HepG2 (cell line): ENCODE data around the gene GSC2. TPM values are rescaled to one million over a fixed set of nuclear protein-coding genes. Genes with fewer than 3 reads are reported as not detected.

Experiments used
- ATAC-seq: fragments of 200-7000 bp; cut with Tn5 transposase; 3 replicates; pipeline ENCODE4 v1.9.1; 2020; ENCODE audit warnings: mild to moderate bottlenecking, moderate library complexity
- BruUV-seq: library from RNA; stranded (reverse); fragments of 400-500 nt; replicated peaks from 2 replicates; lab custom pipeline; 2021; lab: Mats Ljungman, UMichigan
- CTCF ChIA-PET: fragments of 300-600 bp; formaldehyde crosslinking; extraction: SDS; loops from one replicate; lab custom pipeline; 2021; ENCODE audit warnings: low total read pairs, inconsistent platforms, low intra/inter-chr PET ratio; lab: Yijun Ruan, JAX
- POLR2A ChIA-PET: fragments of 350-600 bp; sonication (Branson Sonifier 250); formaldehyde crosslinking; loops from one replicate; lab custom pipeline; 2020; ENCODE audit warnings: antibody characterized with exemption, inconsistent platforms; lab: Yijun Ruan, JAX
- DNase-seq: peaks from one replicate; pipeline ENCODE4 v3.0.0-alpha.2; 2015; ENCODE audit warnings: low spot score
- FAIRE-seq: peaks from 3 replicates; lab custom pipeline; 2011; peaks lifted over from hg19 to GRCh38; lab: Jason Lieb, UNC
- H2AFZ ChIP-seq: one replicate; pipeline ENCODE4 v1.6.1; 2011; ENCODE audit warnings: low read length, inconsistent platforms
- H3K27ac ChIP-seq: fragments of 300-600 bp; 3 replicates; pipeline ENCODE4 v1.8.0; 2011; ENCODE audit warnings: mixed run types, mild to moderate bottlenecking, mixed read lengths, low read length, inconsistent platforms; ENCODE audit not compliant: insufficient read depth; ENCODE audit errors: extremely low read length
- H3K27me3 ChIP-seq, 2 experiments: fragments of 200-600 bp in 1 of 2; 2 replicates in 1 of 2; 3 replicates in 1 of 2; pipeline versions ENCODE4 v1.6.0 to v1.8.0; 2011; ENCODE audit warnings: low read length in 2 of 2, mild to moderate bottlenecking in 2 of 2, moderate library complexity in 2 of 2, inconsistent platforms in 1 of 2; ENCODE audit not compliant: insufficient read depth in 2 of 2, control insufficient read depth in 1 of 2
- H3K36me3 ChIP-seq, 2 experiments: fragments of 200-600 bp in 1 of 2; replicated peaks in 1 of 2; 2 replicates in 1 of 2; 3 replicates in 1 of 2; pipeline versions ENCODE4 v1.5.1 to v1.8.0; 2011; ENCODE audit warnings: low read length in 2 of 2, inconsistent platforms in 1 of 2; ENCODE audit not compliant: insufficient read depth in 2 of 2, control insufficient read depth in 1 of 2
- H3K4me1 ChIP-seq: 2 replicates; pipeline ENCODE4 v1.5.1; 2012; ENCODE audit warnings: low read length, inconsistent platforms; ENCODE audit not compliant: insufficient read depth
- H3K4me2 ChIP-seq: 2 replicates; pipeline ENCODE4 v1.6.0; 2011; ENCODE audit warnings: low read depth, low read length, inconsistent platforms
- H3K4me3 ChIP-seq, 3 experiments: fragments of 200-600 bp in 1 of 3; sonication (generic), shearing (Covaris generic) in 1 of 3; replicated peaks in 1 of 3; 2 replicates each; pipeline ENCODE4 v1.5.1; 2011 to 2016; ENCODE audit warnings: low read length in 3 of 3, inconsistent platforms in 2 of 3, low read depth in 2 of 3, mild to moderate bottlenecking in 2 of 3, control low read depth in 1 of 3, mixed read lengths in 1 of 3; ENCODE audit not compliant: insufficient read depth in 1 of 3
- H3K79me2 ChIP-seq: one replicate; pipeline ENCODE4 v1.6.1; 2011; ENCODE audit warnings: low read length, inconsistent platforms; ENCODE audit not compliant: insufficient read depth
- H3K9ac ChIP-seq: 2 replicates; pipeline ENCODE4 v1.6.0; 2011; ENCODE audit warnings: mild to moderate bottlenecking, low read depth, low read length, inconsistent platforms; ENCODE audit not compliant: insufficient read depth
- H3K9me3 ChIP-seq: 2 replicates; pipeline ENCODE4 v1.5.1; 2012; ENCODE audit warnings: mild to moderate bottlenecking, low read length
- H4K20me1 ChIP-seq: 2 replicates; pipeline ENCODE4 v1.6.0; 2011; ENCODE audit warnings: inconsistent platforms, mild to moderate bottlenecking, low read length, moderate library complexity; ENCODE audit not compliant: insufficient read depth
- ARID2 ChIP-seq: sonication (generic); formaldehyde crosslinking; IDR thresholded peaks from 2 replicates; pipeline ENCODE4 v1.8.1; 2022; ENCODE audit warnings: mild to moderate bottlenecking, missing genetic modification reagents, borderline replicate concordance
- CEBPB ChIP-seq: IDR thresholded peaks from 2 replicates; pipeline ENCODE4 v1.6.1; 2011; ENCODE audit warnings: low read depth, low read length, improper control_type of control experiment, borderline replicate concordance
- HNRNPK ChIP-seq: fragments of 200-400 bp; formaldehyde crosslinking; IDR thresholded peaks from 2 replicates; pipeline ENCODE4 v1.6.1; 2018; ENCODE audit warnings: low read length, low read depth, moderate library complexity, mild to moderate bottlenecking; ENCODE audit not compliant: poor library complexity, severe bottlenecking
- KLF16 ChIP-seq, 2 experiments: sonication (generic) in 1 of 2; formaldehyde crosslinking in 1 of 2; IDR thresholded peaks; 2 replicates each; pipeline versions ENCODE4 v1.6.1 to v1.8.0; 2016 to 2023; ENCODE audit warnings: missing genetic modification reagents in 2 of 2, missing compliant biosample characterization in 1 of 2
- SMAD9 ChIP-seq: sonication (generic); formaldehyde crosslinking; IDR thresholded peaks from 2 replicates; pipeline ENCODE4 v1.5.1; 2020; ENCODE audit warnings: mild to moderate bottlenecking, missing genetic modification reagents
- ZC3H13 ChIP-seq: sonication (generic); formaldehyde crosslinking; IDR thresholded peaks from 2 replicates; pipeline ENCODE4 v1.8.1; 2023; ENCODE audit warnings: mild to moderate bottlenecking, missing genetic modification reagents, moderate library complexity
- ZNF446 ChIP-seq: sonication (generic); formaldehyde crosslinking; IDR thresholded peaks from 2 replicates; pipeline ENCODE4 v1.5.0; 2020; ENCODE audit warnings: mild to moderate bottlenecking, missing genetic modification reagents
- ZNF558 ChIP-seq: sonication (generic); formaldehyde crosslinking; IDR thresholded peaks from 2 replicates; pipeline ENCODE4 v1.9.0; 2022; ENCODE audit warnings: mild to moderate bottlenecking, missing genetic modification reagents, borderline replicate concordance
- ZNF598 ChIP-seq: sonication (generic); formaldehyde crosslinking; IDR thresholded peaks from 2 replicates; pipeline ENCODE4 v1.5.1; 2020; ENCODE audit warnings: mild to moderate bottlenecking, missing genetic modification reagents, borderline replicate concordance
- WGBS: methylation state at CpG from one replicate; pipeline ENCODE4 v1.1.6; 2017; ENCODE audit warnings: low lambda C conversion rate; 5-methylcytosine and 5-hydroxymethylcytosine counted together
- in situ Hi-C: cut with HindIII; loops from 2 replicates; pipeline ENCODE4 v1.10.0; 2017; ENCODE audit warnings: low pct_unique_long_range_greater_than_20kb; ENCODE audit not compliant: extremely low pct_ligation_motif_present
- intact Hi-C: fragments of 100-400 bp; cut with micrococcal nuclease; formaldehyde crosslinking; loops from one replicate; pipeline ENCODE4 v1.10.0; 2022; ENCODE audit not compliant: unreplicated experiment
- polyA plus RNA-seq, 8 experiments: library from polyadenylated mRNA; depleted of rRNA in 3 of 8; stranded (reverse) in 7 of 8; unstranded in 1 of 8; fragments of >200 nt; fragmentation: Illumina TruSeq in 4 of 8; extraction: Trizol in 4 of 8; gene quantifications; 2 replicates each; pipeline versions ENCODE4 v1.2.1 to v1.2.3, GENCODE V29; 2011 to 2016; ENCODE audit warnings: low read depth in 4 of 8, missing spikeins in 1 of 8, mixed read lengths in 1 of 8; ENCODE audit not compliant: insufficient read depth in 1 of 8
- total RNA-seq, 5 experiments: library from RNA; depleted of rRNA; stranded (reverse); fragments of >200 nt; fragmentation: Illumina TruSeq; extraction: Trizol; gene quantifications; 2 replicates each; pipeline ENCODE4 v1.2.3, GENCODE V29; 2016; ENCODE audit warnings: low read depth in 1 of 5
- TF ChIP-seq, protein P1 (sequence below): sonication (generic); formaldehyde crosslinking; IDR thresholded peaks from 2 replicates; pipeline ENCODE4 v1.5.0; 2020; ENCODE audit warnings: mild to moderate bottlenecking, missing genetic modification reagents
- TF ChIP-seq, protein P2 (sequence below): sonication (generic); formaldehyde crosslinking; conservative IDR thresholded peaks from 2 replicates; pipeline ENCODE4 v1.4.0; 2020; ENCODE audit warnings: mild to moderate bottlenecking, missing genetic modification reagents, moderate library complexity
- TF ChIP-seq, protein P3 (sequence below): sonication (generic); formaldehyde crosslinking; IDR thresholded peaks from 2 replicates; pipeline ENCODE4 v1.4.0; 2020; ENCODE audit warnings: mild to moderate bottlenecking, missing genetic modification reagents
- TF ChIP-seq, protein P4 (sequence below): sonication (generic); formaldehyde crosslinking; IDR thresholded peaks from 2 replicates; pipeline ENCODE4 v1.5.0; 2020; ENCODE audit warnings: missing genetic modification reagents, mild to moderate bottlenecking, borderline replicate concordance

Gene GSC2
- total and polyA plus RNA-seq, 2 of the 13 experiments (the other 11 are each of a cell fraction or from before 2014, with no cell fraction given), result not detected

DNA sequence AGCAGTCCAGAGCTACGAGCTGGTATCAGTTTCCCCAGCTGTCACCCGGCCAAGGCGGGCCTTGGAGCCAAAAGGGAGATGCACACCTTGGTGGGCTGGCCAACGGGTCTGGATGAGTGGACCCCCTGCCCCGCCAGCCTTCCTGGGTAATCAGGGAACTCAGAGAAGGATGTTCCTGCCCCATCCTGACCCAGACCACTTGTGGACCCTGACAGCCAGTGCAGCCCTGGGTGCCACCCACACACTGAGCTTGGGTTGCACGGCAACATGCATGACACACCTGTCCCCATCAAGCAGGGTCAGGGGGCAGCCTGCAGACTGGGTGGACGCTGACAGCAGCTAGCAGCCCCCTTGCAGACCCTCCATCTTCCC lies 19.8 kb upstream of the GSC2 start:
- no peak for FAIRE-seq
- POLR2A ChIA-PET, result no interaction called here
- Histone ChIP-seq H3K4me1 (peaks cover 53% of the 10 kb centered on the region), H3K9me3 (no peaks in the 10 kb centered on the region), H3K9ac (peak overlapping the region; percentile 57; the same call in 1 of the 2 replicates), H3K4me3 (peak overlapping the region; percentile 44 to 98 (median 52); a peak in 5 of 6 replicates), H3K4me2 (peak overlapping the region; percentile 96), H3K36me3 (no peaks in the 10 kb centered on the region), H4K20me1 (peaks cover 22% of the 10 kb centered on the region), H3K79me2 (peaks cover 27% of the 10 kb centered on the region), H2AFZ (no peak overlapping the region), H3K27ac (no peak overlapping the region), H3K27me3 (peaks cover 7 to 39% of the 10 kb centered on the region in 2 experiments)
- BruUV-seq, result no TSS peak
- CTCF ChIA-PET, result no interaction called here
- WGBS, result 0% methylated on average over 1 of the region's 7 CpGs
- in situ Hi-C loops (no loop called here), intact Hi-C loops (no loop called here)
- no peak for DNase-seq
- ATAC-seq, result no peak
- TF ChIP-seq ZNF598 (CRISPR knock-in tag), result 0 out of 2 replicates have a peak, but pooled peaks have one; percentile 32
- TF ChIP-seq, protein P1, sequence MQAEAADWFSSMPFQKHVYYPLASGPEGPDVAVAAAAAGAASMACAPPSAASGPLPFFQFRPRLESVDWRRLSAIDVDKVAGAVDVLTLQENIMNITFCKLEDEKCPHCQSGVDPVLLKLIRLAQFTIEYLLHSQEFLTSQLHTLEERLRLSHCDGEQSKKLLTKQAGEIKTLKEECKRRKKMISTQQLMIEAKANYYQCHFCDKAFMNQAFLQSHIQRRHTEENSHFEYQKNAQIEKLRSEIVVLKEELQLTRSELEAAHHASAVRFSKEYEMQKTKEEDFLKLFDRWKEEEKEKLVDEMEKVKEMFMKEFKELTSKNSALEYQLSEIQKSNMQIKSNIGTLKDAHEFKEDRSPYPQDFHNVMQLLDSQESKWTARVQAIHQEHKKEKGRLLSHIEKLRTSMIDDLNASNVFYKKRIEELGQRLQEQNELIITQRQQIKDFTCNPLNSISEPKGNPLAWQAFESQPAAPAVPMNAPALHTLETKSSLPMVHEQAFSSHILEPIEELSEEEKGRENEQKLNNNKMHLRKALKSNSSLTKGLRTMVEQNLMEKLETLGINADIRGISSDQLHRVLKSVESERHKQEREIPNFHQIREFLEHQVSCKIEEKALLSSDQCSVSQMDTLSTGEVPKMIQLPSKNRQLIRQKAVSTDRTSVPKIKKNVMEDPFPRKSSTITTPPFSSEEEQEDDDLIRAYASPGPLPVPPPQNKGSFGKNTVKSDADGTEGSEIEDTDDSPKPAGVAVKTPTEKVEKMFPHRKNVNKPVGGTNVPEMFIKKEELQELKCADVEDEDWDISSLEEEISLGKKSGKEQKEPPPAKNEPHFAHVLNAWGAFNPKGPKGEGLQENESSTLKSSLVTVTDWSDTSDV, result no peak
- TF ChIP-seq, protein P2, sequence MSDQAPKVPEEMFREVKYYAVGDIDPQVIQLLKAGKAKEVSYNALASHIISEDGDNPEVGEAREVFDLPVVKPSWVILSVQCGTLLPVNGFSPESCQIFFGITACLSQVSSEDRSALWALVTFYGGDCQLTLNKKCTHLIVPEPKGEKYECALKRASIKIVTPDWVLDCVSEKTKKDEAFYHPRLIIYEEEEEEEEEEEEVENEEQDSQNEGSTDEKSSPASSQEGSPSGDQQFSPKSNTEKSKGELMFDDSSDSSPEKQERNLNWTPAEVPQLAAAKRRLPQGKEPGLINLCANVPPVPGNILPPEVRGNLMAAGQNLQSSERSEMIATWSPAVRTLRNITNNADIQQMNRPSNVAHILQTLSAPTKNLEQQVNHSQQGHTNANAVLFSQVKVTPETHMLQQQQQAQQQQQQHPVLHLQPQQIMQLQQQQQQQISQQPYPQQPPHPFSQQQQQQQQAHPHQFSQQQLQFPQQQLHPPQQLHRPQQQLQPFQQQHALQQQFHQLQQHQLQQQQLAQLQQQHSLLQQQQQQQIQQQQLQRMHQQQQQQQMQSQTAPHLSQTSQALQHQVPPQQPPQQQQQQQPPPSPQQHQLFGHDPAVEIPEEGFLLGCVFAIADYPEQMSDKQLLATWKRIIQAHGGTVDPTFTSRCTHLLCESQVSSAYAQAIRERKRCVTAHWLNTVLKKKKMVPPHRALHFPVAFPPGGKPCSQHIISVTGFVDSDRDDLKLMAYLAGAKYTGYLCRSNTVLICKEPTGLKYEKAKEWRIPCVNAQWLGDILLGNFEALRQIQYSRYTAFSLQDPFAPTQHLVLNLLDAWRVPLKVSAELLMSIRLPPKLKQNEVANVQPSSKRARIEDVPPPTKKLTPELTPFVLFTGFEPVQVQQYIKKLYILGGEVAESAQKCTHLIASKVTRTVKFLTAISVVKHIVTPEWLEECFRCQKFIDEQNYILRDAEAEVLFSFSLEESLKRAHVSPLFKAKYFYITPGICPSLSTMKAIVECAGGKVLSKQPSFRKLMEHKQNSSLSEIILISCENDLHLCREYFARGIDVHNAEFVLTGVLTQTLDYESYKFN (CRISPR knock-in tag), result no peak
- TF ChIP-seq CEBPB, result no peak
- TF ChIP-seq, protein P3, sequence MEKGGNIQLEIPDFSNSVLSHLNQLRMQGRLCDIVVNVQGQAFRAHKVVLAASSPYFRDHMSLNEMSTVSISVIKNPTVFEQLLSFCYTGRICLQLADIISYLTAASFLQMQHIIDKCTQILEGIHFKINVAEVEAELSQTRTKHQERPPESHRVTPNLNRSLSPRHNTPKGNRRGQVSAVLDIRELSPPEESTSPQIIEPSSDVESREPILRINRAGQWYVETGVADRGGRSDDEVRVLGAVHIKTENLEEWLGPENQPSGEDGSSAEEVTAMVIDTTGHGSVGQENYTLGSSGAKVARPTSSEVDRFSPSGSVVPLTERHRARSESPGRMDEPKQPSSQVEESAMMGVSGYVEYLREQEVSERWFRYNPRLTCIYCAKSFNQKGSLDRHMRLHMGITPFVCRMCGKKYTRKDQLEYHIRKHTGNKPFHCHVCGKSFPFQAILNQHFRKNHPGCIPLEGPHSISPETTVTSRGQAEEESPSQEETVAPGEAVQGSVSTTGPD (CRISPR knock-in tag), result no peak
- TF ChIP-seq, protein P4, sequence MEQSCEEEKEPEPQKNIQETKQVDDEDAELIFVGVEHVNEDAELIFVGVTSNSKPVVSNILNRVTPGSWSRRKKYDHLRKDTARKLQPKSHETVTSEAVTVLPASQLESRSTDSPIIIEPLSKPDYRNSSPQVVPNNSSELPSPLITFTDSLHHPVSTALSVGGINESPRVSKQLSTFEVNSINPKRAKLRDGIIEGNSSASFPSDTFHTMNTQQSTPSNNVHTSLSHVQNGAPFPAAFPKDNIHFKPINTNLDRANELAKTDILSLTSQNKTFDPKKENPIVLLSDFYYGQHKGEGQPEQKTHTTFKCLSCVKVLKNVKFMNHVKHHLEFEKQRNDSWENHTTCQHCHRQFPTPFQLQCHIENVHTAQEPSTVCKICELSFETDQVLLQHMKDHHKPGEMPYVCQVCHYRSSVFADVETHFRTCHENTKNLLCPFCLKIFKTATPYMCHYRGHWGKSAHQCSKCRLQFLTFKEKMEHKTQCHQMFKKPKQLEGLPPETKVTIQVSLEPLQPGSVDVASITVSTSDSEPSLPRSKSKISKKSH (CRISPR knock-in tag), result no peak
- TF ChIP-seq KLF16 (CRISPR knock-in tag; IDR thresholded peaks at IDR 0.05), result no peak
- TF ChIP-seq ZNF446, result no peak
- no peak for TF ChIP-seq HNRNPK
- no peak for TF ChIP-seq ARID2 (CRISPR knock-in tag)
- no peak for TF ChIP-seq SMAD9 (CRISPR knock-in tag)
- TF ChIP-seq ZC3H13, result 0 out of 2 replicates have a peak, but pooled peaks have one; percentile 61
- no peak for TF ChIP-seq ZNF558
